Germinal center (tissue), 1 donor: ENCODE measurements around the gene TBX5.

Source experiments
- DNase-seq: peaks from one replicate; pipeline ENCODE4 v3.0.0; 2012; ENCODE audit warnings: mixed read lengths, low spot score

TBX5 gene

DNA sequence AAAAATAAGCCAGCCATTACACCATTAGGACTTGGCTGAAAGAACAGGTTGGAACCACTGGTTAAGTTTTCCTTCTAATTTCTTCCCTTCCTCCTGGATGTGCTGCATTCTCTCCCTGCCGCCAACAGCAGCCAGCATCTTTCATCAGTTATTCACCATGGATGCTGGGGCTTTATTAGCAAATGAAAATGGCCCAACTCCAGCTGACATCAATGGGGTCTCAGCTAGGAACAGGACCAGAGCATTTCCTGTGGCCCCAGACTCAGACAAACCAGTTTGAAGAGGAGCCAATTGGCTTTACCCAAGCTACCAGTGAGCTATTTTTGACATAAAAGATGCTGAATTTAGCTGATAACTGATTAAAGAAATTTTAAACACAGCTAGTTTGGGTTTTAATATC lies 26.0 kb upstream of the TBX5 start:
- no peak for DNase-seq

DNA sequence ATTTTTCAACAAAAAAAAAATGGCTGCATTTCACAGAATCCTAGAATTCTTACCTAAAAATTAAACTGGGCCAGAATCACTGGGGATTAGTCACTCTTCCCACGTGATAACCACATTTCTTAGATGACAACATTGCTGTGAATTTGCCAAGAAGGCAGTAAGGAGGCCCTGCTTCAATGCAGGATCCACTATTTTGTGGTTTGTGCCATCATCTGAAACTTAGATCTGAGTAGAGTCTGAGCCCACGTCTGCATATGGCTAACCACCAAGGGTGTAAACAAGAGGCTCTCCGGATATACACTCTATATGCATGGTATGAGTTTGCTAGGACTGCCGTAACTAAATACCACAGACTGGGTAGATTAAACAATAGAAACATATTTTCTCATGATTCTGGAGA lies 24.4 kb upstream of the TBX5 start:
- no peak for DNase-seq

DNA sequence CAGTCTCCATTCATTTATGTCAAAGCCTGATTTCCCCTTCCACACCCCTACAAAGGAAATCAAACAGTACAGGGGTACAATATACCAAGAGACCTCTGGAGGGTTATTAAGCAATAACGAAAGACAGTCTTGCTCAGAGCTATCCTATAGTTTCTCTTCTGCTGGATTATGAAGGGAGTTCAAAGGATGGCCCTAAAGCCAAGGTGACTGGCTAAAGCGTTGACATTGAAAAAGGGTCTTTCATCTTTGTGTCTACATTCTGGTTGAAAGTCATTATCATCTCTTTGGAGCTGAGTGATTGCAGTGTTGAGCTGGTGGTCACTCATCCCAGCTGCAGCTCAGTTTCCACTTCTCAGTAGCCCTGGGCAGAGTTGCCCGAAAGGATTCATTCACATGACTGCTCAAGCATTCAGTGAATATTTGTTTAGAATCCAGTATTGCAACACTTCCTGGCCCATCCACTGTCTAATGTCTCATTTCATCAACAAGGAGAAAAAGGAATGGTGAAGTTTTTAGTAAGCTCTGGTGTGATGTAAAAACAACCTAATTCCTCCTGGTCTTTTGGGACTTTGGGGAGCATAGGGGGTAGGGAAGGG lies 19.2 kb upstream of the TBX5 start:
- no peak for DNase-seq

DNA sequence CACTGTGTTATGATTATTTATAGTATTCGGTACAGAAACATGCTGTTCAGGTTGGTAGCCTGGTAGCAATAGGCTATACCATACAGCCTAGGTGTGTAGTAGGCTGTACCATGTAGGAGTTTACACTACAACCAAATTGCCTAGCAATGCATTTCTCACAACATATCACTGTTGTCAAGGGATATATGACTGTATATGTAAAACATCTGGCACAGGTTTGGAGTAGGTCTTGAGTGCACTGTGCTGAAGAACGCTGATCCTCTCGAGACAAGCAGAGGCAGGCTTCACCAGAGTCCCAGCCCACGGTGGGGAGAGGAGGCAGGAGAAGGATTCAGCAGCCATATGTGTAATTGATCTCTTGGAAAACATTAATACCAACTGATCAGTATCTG lies 15.0 kb upstream of the TBX5 start:
- no peak for DNase-seq

DNA sequence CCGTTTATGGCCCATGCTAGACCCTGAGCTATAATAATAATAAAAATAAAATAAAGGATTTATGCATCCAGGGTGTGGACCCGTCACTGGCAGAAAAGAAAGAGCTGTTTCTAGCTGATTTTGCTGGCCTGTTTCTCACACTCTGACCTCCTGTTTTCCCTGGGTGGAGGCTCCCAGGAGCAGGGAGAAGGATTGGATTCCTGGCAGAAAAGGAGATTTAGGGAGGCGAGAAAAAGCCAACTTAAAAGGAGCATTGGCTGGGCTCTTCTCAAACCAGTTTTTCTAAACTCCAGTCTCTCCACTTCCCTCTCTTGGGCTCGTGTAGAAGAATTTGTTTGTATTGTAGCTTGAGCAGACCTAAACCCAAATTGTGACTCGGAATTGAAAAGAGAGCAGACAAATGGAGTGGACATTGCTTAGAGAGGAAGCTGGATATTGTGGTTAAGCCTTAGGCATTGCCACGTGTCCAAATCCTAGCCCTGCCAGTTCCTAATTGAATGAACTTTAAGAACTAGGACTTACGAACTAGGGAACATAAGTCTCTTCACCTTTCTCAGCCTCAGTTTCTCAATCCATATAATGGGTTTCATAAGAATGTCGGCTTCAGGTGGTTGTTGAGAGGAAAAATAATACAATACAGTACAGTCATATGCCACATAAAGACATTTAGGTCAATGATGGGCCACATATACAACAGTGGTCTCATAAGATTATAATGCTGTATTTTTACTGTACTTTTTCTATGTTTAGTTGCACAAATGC lies 14.4 kb upstream of the TBX5 start:
- DNase-seq = no peak

DNA sequence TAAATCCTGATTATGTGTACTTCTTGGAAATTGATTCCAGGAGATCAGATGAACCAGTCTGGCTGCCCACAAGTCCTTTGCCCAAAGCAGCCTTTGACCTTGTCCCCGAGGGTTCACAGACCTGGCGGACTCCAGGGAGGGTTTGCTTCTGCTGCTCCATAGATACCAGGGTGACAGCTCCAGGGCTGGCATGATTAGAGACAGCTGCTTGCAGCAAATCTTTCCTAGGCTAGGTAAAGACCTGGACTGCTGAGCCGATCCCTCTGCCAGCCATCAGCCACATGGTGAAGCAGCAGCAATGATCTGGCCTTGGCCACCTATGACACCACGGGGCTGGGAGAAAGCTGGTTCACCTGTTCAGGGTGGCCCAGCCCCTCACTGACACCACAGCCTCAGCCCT lies 10.1 kb upstream of the TBX5 start:
- no peak for DNase-seq

DNA sequence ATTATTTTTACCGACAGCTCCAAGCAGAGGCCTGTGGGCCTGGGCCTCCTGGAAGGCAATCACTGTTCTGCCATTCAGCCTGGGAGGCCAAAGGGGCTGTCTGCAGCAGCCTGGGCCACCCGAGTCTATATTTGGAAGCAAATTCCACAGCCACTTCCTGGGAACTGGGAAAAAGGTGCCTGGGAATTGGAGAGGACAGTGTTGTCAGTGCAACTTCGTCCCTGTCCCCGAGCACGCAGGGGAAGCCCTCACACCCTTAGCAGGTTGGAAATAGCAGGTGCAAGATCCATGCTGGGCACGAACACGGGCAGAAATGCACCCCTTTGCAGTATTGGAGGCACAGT lies 9.6 kb upstream of the TBX5 start:
- no peak for DNase-seq

DNA sequence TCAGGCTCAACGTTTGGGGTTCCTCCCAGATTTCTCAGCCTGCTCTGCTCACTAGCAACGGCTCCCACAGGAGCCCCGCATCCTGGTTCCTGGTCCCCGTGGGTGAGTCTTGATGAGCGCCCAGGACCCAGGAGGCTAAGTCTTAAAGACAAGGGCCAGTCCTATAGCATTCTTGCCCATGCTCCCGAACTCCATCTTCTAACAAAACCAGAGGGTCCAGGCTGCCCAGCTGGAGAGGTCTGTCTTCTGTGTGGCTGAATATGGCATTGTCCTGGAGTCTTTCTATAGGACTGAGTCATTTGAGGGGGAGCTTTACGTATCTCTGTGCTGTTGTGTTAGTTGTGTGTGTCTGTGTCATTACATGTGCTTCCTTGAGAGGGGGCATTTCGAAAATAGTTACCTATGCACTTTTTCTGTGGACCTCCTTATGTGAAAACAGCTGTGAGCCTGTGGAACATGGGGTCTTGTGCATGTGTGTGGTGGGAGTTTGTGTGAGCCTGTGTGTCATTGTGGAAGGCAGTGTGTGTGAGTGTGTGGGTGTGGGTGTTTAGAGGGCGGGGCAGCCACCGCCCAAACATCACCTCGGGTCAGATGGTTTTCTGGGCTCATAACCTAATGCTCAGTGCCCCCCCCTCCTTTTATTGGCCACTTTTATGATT lies 9.1 kb upstream of the TBX5 start:
- no peak for DNase-seq

DNA sequence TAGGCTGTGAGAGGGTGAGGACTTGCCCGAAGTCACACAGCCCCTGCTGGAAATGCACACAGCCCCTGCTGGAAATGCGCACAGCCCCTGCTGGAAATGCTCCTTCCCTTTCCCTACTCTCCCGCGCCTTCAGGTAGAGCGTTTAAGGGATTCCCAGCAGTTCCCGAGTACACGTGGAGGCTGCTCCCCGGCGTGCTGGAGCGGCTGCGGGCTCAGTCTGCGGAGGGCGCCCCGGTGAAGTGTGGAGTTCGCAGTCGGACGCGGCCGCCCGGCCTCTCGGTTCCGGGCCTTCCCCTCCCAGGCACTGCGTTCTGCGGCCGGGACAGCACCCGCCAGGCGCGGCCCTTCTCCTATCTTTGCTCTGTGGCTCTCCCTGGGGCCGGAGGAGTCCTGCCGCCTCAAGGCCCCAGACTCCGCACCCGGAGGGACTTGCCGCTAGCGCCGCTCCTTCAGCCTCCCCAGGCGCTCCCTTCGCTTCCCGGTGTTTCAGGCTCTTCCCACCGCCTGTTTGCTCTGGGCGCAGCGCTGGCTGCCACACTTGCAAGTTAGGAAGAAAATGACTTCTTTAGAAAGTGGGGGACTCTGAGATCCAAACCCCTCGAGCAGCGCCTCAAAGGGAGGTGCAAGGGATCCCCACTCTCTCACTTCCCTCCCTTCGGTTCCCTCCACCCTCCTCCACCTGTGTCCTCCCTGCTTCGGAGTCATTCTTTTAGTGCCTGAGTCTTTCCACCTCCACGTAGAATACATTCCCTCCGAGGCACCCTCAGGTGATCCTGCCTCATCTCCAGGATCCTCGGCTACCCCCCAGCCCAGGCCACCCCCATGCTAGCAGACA lies 8.3 kb upstream of the TBX5 start:
- no peak for DNase-seq

DNA sequence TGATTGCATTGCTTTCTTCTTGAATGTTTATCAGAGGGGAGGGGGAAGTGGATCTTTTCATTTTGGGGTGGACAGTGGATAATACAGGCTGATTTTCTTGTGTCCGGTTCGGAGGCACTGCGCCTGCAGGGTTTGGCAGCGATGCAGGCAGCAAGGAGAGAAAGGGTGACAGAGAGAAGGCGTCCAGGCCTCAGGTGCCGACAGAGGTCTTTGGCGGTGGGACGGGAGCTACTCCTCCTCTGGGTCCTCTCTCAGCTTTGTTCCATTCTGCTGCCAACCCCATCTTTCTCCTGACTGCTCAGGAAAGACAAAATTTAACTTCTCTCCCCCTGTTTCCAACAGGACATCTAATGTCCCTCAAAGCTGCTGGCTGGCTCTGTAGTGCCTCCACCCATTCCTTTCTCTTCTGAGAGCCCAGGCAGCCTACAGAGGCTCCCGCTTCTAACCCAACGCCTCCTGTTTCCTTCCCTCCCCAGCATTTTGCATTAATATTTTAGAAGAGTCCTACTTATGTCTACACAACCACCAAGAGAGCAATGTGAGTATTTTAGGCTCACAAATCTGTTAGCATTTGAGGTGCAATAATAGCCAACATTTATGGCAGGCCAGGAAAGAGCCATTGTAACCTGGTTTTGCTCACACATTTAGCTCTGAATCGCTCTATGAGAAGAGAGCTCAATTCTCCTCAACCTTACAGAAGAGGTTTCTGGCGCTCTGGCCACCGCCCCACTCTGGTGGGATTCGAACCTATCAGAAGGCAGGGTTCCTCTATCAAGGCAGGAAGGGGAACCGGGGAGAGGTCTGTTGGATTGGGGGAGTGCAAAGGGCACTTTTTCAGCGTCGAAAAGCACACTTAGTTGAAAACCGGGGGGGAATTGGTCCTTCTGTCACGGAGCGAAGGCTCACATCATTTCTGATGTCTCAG lies 7.1 kb upstream of the TBX5 start:
- no peak for DNase-seq

DNA sequence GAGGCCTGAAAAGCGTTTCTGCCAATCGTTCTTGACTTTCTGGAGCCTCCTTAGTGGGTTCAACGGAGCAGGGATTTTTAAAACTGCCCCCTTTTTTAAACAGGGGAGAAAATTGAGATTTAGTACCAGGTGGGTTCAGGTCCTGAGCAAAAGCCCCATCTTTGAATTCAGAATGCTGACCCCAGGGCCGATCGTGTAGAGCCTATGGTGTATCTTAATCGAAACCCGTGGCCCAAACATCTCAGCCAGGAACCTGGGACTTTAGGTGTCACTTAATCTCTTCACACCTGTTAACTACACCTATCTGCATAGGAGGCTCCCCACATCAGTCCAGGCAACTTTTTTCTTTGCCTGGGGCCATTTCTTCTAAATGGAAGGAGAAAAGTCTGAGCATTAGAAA lies 6.4 kb upstream of the TBX5 start:
- DNase-seq = no peak

DNA sequence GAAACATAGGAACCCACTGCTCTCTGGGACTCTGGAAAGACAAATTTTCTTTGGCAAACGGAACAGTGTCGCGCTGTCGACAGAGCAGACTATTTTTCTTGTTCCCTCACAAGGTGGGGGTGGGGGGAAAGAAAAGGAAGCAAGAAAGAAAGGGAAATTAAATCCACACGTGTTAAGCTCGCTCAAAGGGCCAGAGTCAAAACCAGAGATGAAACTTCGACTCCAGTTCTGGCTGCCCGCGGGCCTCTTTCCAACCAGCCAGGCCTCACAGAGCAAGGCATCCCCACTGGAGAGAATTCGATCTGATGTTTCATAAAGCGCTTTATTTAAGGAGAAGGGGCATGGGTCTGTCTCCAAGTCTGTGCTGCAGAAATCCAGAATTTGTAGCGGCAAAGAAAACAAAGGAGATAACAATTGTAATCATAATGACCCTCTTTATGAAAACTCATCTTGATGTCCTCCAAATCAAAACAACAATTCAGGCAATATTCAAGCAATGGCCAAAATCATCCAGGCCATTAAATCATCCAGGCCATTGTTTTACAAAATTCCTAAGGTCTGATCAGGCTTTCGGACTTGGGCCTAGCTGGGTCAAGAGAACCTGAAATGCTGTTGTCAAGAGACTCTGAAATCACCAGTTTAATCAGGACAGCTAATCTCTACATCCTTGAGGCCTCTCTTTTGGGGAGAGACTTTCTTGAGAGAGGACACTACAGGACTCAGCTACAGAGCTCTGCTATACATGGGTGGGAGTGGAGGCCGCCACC lies 5.3 kb upstream of the TBX5 start:
- no peak for DNase-seq

DNA sequence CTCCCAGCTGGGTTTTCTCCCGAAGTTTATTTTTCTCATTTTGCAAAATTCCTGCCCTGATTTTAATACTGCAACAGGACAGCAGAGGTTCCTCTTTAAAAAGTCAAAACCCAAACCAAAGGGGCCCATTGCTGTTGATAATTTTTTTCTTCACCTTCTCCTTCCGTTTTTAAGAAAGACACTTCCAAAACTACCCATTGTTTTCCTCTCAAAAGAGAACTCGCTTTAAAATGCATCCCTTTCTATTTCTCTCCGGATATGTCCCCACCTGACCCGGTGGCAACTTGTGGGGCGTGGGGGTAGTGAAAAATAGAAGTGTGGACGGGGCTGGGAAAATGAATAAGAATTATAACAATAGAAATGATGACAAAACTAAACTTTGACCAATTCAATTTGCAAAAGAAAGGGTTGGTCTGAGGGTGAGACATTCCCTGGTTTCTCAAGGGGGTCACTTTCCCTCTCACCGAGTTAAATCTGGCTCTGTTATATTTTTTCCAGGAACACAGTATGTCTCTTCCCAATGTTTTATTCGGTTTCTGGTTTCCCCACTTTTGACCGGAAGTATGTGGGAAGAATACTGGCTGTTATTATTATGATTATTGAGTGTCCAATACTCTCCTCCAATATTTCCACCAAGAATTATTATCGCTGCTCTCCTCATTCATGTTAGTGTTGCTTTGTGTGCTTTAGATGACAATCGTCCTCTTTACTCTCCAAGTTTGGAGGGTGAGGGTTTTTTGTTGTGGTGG lies 4.1 kb upstream of the TBX5 start:
- no peak for DNase-seq

DNA sequence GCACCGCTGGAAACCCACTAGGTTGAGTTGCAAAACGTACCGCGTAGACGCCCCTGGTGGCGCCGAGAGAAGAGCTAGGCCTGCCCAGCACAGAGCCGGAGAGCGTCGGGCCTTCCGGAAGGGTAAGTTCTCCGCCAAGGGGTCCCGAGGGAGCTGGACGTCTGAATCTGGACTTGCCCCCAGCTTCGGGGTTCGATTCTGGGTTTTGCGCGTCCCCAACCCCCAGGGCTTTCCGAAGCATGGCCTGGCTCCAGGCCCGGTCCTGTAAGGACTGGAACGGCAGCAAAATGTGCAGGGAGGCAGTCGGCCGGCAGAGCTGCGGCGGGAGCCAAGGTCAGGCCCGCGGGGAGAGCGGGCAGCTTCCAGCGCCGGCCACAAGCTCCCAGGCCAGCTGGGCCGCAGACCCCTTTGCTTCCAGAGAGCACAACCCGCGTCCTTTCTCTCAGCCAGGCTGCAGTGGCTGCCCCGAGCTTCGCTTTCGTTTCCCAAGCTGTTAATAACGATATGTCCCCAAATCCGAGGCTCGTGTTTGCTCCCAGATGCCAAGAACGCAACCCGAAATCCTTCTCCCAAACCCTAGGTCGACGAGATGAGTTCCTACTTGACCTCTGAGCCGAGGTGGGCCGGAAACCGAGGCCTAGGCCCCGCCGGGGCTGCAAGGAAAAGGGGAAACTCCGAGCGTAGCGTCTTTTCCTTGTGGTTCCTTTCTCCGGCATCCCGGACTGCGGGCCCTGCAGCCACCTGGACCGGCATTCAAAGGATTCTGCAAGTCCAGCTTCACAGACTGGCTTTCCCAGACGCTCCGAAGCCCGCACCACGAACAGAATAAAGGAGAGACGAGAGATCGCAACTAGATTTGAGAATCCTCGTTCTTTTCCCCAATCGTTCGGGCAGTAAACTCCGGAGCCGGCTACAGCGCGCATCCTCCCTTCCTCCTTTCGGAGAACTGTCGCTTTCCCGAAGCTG lies 3.2 kb upstream of the TBX5 start:
- DNase-seq = no peak

DNA sequence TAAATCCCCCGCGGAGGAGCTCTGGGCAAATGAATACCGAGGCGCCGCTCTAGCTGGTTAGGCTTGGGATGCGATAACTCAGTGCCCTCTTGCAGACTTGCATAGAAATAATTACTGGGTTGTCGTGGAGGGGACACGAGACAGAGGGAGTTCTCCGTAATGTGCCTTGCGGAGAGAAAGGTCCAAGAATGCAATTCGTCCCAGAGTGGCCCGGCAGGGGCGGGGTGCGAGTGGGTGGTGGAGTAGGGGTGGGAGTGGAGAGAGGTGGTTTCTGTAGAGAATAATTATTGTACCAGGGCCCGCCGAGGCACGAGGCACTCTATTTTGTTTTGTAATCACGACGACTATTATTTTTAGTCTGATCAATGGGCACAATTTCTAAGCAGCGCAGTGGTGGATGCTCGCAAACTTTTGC lies 2.5 kb upstream of the TBX5 start:
- DNase-seq = no peak

DNA sequence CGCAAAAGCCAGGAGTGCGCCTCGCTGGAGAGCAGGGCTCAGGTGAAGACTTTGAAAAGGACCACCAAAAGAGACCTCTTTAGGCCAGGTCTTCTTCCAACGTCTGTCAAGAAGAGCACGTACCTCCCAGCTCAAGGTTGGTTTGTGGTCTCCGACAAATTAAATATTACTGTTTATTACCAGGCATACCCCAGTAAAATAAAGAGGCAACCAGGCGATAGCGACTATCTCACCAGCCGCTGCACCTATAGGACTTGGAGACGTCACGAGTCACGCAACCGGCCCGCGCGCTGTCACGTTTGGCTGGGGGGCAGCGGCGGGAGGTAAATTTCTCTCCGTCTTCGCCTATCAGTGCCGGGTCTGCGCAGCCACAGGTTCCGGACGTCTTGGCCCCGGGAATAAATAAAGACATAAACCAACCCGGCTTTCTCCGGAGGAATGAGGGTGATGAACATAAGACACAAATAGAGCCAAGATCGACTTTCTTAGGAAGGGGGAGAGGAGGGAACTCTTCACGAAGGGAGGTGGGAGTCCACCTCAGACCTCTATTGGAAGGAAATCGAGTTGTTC lies 2.0 kb upstream of the TBX5 start:
- no peak for DNase-seq

DNA sequence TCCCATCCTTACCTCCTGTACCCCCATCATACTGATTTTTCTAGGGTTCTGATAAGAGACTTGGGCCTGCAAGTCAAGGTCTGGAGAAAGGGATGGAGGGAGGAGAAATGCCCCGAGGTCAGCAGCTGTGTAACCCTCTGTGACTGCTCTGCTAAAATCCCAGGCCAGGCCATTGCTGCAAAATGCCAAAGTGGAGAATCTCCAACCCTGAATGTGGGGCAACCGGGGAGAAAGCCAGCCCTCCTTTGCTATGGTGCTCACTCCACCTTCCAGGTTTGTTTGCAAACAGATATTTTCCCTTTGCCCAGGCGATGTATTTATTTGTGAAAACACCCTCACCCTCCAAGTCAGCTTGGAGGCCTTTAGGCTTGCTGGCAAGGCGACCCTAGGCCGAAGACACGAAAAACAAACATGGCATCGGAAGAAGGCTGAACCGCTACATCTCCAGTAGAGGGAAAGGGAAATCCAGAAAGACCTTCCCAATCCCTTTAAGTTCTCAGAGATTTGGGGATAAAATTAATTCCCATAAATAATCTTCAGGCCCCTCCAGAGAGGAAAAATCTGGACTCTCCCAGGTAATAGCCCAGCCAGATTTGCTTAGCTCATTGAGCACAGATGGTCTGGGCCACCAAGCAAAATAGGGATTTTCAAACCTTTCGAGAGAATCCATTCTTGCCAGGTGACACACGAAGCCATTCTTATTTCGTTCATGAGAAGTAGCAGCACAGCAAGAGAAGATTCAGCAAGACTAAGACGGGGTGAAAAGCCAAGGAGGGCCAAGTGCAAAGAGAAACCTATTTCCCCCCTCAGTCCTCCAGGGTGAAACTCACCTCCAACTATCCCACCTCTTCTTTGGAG lies 1.3 kb upstream of the TBX5 start:
- no peak for DNase-seq
